KG1 (cell line): ENCODE data around the gene KLC4.
"Not testable (repeated sequence)": the region's sequence is repeated elsewhere in the genome, so short reads cannot be mapped to it uniquely, and the experiment has no call there.

Source experiments
- DNase-seq: peaks from one replicate; lab custom pipeline; 2025; lab: John Stamatoyannopoulos, UW

Gene KLC4

GRCh38 chr6:43070028-43070632, 10.7 kb downstream of the KLC4 start:
- no peak for DNase-seq

GRCh38 chr6:43074847-43075669, 15.6 kb downstream of the KLC4 start:
- DNase-seq: no peak

- no peak for DNase-seq
These were observed 16.4 kb downstream of the KLC4 start, which contains the start of gene PTK7 for GRCh38 chr6:43075670-43076463. PTK7 (plus strand) TSS chr6:43076314; CDS start chr6:43076489, 175 bp downstream.

- DNase-seq: no peak
These were observed 17.3 kb downstream of the KLC4 start for GRCh38 chr6:43076464-43077332.

- no peak for DNase-seq
These were observed 17.9 kb downstream of the KLC4 start for GRCh38 chr6:43077333-43077809.

- no peak for DNase-seq
These were observed 18.6 kb downstream of the KLC4 start for GRCh38 chr6:43077981-43078511.

GRCh38 chr6:43078691-43079090, 19.3 kb downstream of the KLC4 start:
- DNase-seq: no peak

- DNase-seq: no peak
These were observed 21.6 kb downstream of the KLC4 start for GRCh38 chr6:43081043-43081442.

GRCh38 chr6:43081922-43082321, 22.5 kb downstream of the KLC4 start:
- not testable (repeated sequence) for DNase-seq

GRCh38 chr6:43082806-43083655, 23.6 kb downstream of the KLC4 start:
- no peak for DNase-seq

GRCh38 chr6:43086022-43086658, 26.7 kb downstream of the KLC4 start:
- DNase-seq: no peak

- DNase-seq: no peak
These were observed 29.2 kb downstream of the KLC4 start for GRCh38 chr6:43088654-43089056.

- DNase-seq: no peak
These were observed 30.0 kb downstream of the KLC4 start for GRCh38 chr6:43089467-43089866.

- no peak for DNase-seq
These were observed 30.6 kb downstream of the KLC4 start for GRCh38 chr6:43089874-43090558.

- DNase-seq: no peak
These were observed 31.1 kb downstream of the KLC4 start for GRCh38 chr6:43090559-43090956.

- no peak for DNase-seq
These were observed 31.6 kb downstream of the KLC4 start for GRCh38 chr6:43091020-43091419.

GRCh38 chr6:43091436-43091991, 32.1 kb downstream of the KLC4 start:
- no peak for DNase-seq

- DNase-seq: no peak
These were observed 33.2 kb downstream of the KLC4 start for GRCh38 chr6:43092635-43093034.
